HepG2 (cell line): ENCODE data around the gene CLIC5. TPM values are rescaled to one million over a fixed set of nuclear protein-coding genes. Genes with fewer than 3 reads are reported as not detected.

Experiments
- ATAC-seq: fragments of 200-7000 bp; cut with Tn5 transposase; 3 replicates; pipeline ENCODE4 v1.9.1; 2020; ENCODE audit warnings: mild to moderate bottlenecking, moderate library complexity
- BruUV-seq: library from RNA; stranded (reverse); fragments of 400-500 nt; replicated peaks from 2 replicates; lab custom pipeline; 2021; lab: Mats Ljungman, UMichigan
- CTCF ChIA-PET: fragments of 300-600 bp; formaldehyde crosslinking; extraction: SDS; loops from one replicate; lab custom pipeline; 2021; ENCODE audit warnings: low total read pairs, inconsistent platforms, low intra/inter-chr PET ratio; lab: Yijun Ruan, JAX
- POLR2A ChIA-PET: fragments of 350-600 bp; sonication (Branson Sonifier 250); formaldehyde crosslinking; loops from one replicate; lab custom pipeline; 2020; ENCODE audit warnings: antibody characterized with exemption, inconsistent platforms; lab: Yijun Ruan, JAX
- DNase-seq: peaks from one replicate; pipeline ENCODE4 v3.0.0-alpha.2; 2015; ENCODE audit warnings: low spot score
- FAIRE-seq: peaks from 3 replicates; lab custom pipeline; 2011; peaks lifted over from hg19 to GRCh38; lab: Jason Lieb, UNC
- H2AFZ ChIP-seq: one replicate; pipeline ENCODE4 v1.6.1; 2011; ENCODE audit warnings: low read length, inconsistent platforms
- H3K27ac ChIP-seq: fragments of 300-600 bp; 3 replicates; pipeline ENCODE4 v1.8.0; 2011; ENCODE audit warnings: mixed run types, mild to moderate bottlenecking, mixed read lengths, low read length, inconsistent platforms; ENCODE audit not compliant: insufficient read depth; ENCODE audit errors: extremely low read length
- H3K27me3 ChIP-seq, 2 experiments: fragments of 200-600 bp in 1 of 2; 2 replicates in 1 of 2; 3 replicates in 1 of 2; pipeline versions ENCODE4 v1.6.0 to v1.8.0; 2011; ENCODE audit warnings: low read length in 2 of 2, mild to moderate bottlenecking in 2 of 2, moderate library complexity in 2 of 2, inconsistent platforms in 1 of 2; ENCODE audit not compliant: insufficient read depth in 2 of 2, control insufficient read depth in 1 of 2
- H3K36me3 ChIP-seq, 2 experiments: fragments of 200-600 bp in 1 of 2; replicated peaks in 1 of 2; 2 replicates in 1 of 2; 3 replicates in 1 of 2; pipeline versions ENCODE4 v1.5.1 to v1.8.0; 2011; ENCODE audit warnings: low read length in 2 of 2, inconsistent platforms in 1 of 2; ENCODE audit not compliant: insufficient read depth in 2 of 2, control insufficient read depth in 1 of 2
- H3K4me1 ChIP-seq: 2 replicates; pipeline ENCODE4 v1.5.1; 2012; ENCODE audit warnings: low read length, inconsistent platforms; ENCODE audit not compliant: insufficient read depth
- H3K4me2 ChIP-seq: 2 replicates; pipeline ENCODE4 v1.6.0; 2011; ENCODE audit warnings: low read depth, low read length, inconsistent platforms
- H3K4me3 ChIP-seq, 3 experiments: fragments of 200-600 bp in 1 of 3; sonication (generic), shearing (Covaris generic) in 1 of 3; replicated peaks in 1 of 3; 2 replicates each; pipeline ENCODE4 v1.5.1; 2011 to 2016; ENCODE audit warnings: low read length in 3 of 3, inconsistent platforms in 2 of 3, low read depth in 2 of 3, mild to moderate bottlenecking in 2 of 3, control low read depth in 1 of 3, mixed read lengths in 1 of 3; ENCODE audit not compliant: insufficient read depth in 1 of 3
- H3K79me2 ChIP-seq: one replicate; pipeline ENCODE4 v1.6.1; 2011; ENCODE audit warnings: low read length, inconsistent platforms; ENCODE audit not compliant: insufficient read depth
- H3K9ac ChIP-seq: 2 replicates; pipeline ENCODE4 v1.6.0; 2011; ENCODE audit warnings: mild to moderate bottlenecking, low read depth, low read length, inconsistent platforms; ENCODE audit not compliant: insufficient read depth
- H3K9me3 ChIP-seq: 2 replicates; pipeline ENCODE4 v1.5.1; 2012; ENCODE audit warnings: mild to moderate bottlenecking, low read length
- H4K20me1 ChIP-seq: 2 replicates; pipeline ENCODE4 v1.6.0; 2011; ENCODE audit warnings: inconsistent platforms, mild to moderate bottlenecking, low read length, moderate library complexity; ENCODE audit not compliant: insufficient read depth
- ELF1 ChIP-seq: sonication (generic); formaldehyde crosslinking; IDR thresholded peaks from 2 replicates; pipeline ENCODE4 v1.4.0; 2020; ENCODE audit warnings: missing genetic modification reagents
- GABPA ChIP-seq, 2 experiments: IDR thresholded peaks; 2 replicates each; pipeline ENCODE4 v1.6.1; 2011 to 2016; ENCODE audit warnings: low read depth in 2 of 2, low read length in 1 of 2, missing biosample characterization in 1 of 2, missing genetic modification characterization in 1 of 2
- GFI1 ChIP-seq: sonication (generic); formaldehyde crosslinking; IDR thresholded peaks from 2 replicates; pipeline ENCODE4 v1.5.0; 2020; ENCODE audit warnings: missing genetic modification reagents, mild to moderate bottlenecking, borderline replicate concordance
- HNF4A ChIP-seq: sonication (generic); formaldehyde crosslinking; IDR thresholded peaks from 2 replicates; pipeline ENCODE4 v1.4.0; 2020; ENCODE audit warnings: missing genetic modification reagents
- REST ChIP-seq, 2 experiments: IDR thresholded peaks; 2 replicates each; pipeline ENCODE4 v1.6.1; 2011 to 2012; ENCODE audit warnings: low read length in 2 of 2, borderline replicate concordance in 1 of 2, low read depth in 1 of 2, mild to moderate bottlenecking in 1 of 2, moderate library complexity in 1 of 2
- SETDB1 ChIP-seq: sonication (generic); formaldehyde crosslinking; IDR thresholded peaks from 2 replicates; pipeline ENCODE4 v1.5.1; 2020; ENCODE audit warnings: missing genetic modification reagents, mild to moderate bottlenecking, borderline replicate concordance
- SIX4 ChIP-seq: sonication (generic); formaldehyde crosslinking; IDR thresholded peaks from 2 replicates; pipeline ENCODE4 v1.4.0; 2020; ENCODE audit warnings: missing genetic modification reagents
- SMAD9 ChIP-seq: sonication (generic); formaldehyde crosslinking; IDR thresholded peaks from 2 replicates; pipeline ENCODE4 v1.5.1; 2020; ENCODE audit warnings: mild to moderate bottlenecking, missing genetic modification reagents
- ZNF235 ChIP-seq: sonication (generic); formaldehyde crosslinking; IDR thresholded peaks from 2 replicates; pipeline ENCODE4 v1.8.1; 2023; ENCODE audit warnings: mild to moderate bottlenecking, missing genetic modification reagents, borderline replicate concordance
- WGBS: methylation state at CpG from one replicate; pipeline ENCODE4 v1.1.6; 2017; ENCODE audit warnings: low lambda C conversion rate; 5-methylcytosine and 5-hydroxymethylcytosine counted together
- in situ Hi-C: cut with HindIII; loops from 2 replicates; pipeline ENCODE4 v1.10.0; 2017; ENCODE audit warnings: low pct_unique_long_range_greater_than_20kb; ENCODE audit not compliant: extremely low pct_ligation_motif_present
- intact Hi-C: fragments of 100-400 bp; cut with micrococcal nuclease; formaldehyde crosslinking; loops from one replicate; pipeline ENCODE4 v1.10.0; 2022; ENCODE audit not compliant: unreplicated experiment
- polyA plus RNA-seq, 8 experiments: library from polyadenylated mRNA; depleted of rRNA in 3 of 8; stranded (reverse) in 7 of 8; unstranded in 1 of 8; fragments of >200 nt; fragmentation: Illumina TruSeq in 4 of 8; extraction: Trizol in 4 of 8; gene quantifications; 2 replicates each; pipeline versions ENCODE4 v1.2.1 to v1.2.3, GENCODE V29; 2011 to 2016; ENCODE audit warnings: low read depth in 4 of 8, missing spikeins in 1 of 8, mixed read lengths in 1 of 8; ENCODE audit not compliant: insufficient read depth in 1 of 8
- total RNA-seq, 5 experiments: library from RNA; depleted of rRNA; stranded (reverse); fragments of >200 nt; fragmentation: Illumina TruSeq; extraction: Trizol; gene quantifications; 2 replicates each; pipeline ENCODE4 v1.2.3, GENCODE V29; 2016; ENCODE audit warnings: low read depth in 1 of 5

The CLIC5 gene
- total and polyA plus RNA-seq, 2 of the 13 experiments (the other 11 are each of a cell fraction or from before 2014, with no cell fraction given): not detected

GRCh38 chr6:46012834-46013233 is 2.8 kb downstream of the CLIC5 start:
- H3K27me3 ChIP-seq: peaks cover 0 to 48% of the 10 kb centered on the region in 2 experiments; a peak in 4 of 5 replicates
- ChIA-PET POLR2A (no interaction called here), CTCF (no interaction called here)
- no peak overlapping the region for H3K4me3 ChIP-seq
- peaks cover 18% of the 10 kb centered on the region for H3K4me1 ChIP-seq
- no peak overlapping the region for H3K27ac ChIP-seq
- H2AFZ ChIP-seq: no peak overlapping the region
- TF ChIP-seq SMAD9 (no peak), HNF4A (CRISPR knock-in tag) (no peak), GABPA (IDR thresholded peaks at IDR 0.05; ENCODE audit: low read depth, low read length) (no peak), GABPA (CRISPR knock-in tag; IDR thresholded peaks at IDR 0.05; ENCODE audit: low read depth) (no peak)
- WGBS: 0% methylated on average over 1 of the region's 1 CpG
- no peaks in the 10 kb centered on the region for H3K79me2 ChIP-seq
- H4K20me1 ChIP-seq: no peaks in the 10 kb centered on the region
- no peak for ATAC-seq
- DNase-seq: no peak
- FAIRE-seq: no peak
- no TSS peak for BruUV-seq
- in situ Hi-C loops (no loop called here), intact Hi-C loops (no loop called here)
- 0 out of 2 replicates have a peak, but pooled peaks cover 4% of the 10 kb centered on the region for H3K9me3 ChIP-seq
- no peaks in the 10 kb centered on the region for H3K36me3 ChIP-seq
- H3K4me2 ChIP-seq: no peak overlapping the region
- H3K9ac ChIP-seq: no peak overlapping the region

GRCh38 chr6:46011188-46012085 is 4.2 kb downstream of the CLIC5 start:
- H3K27me3 ChIP-seq: peaks cover 0 to 38% of the 10 kb centered on the region in 2 experiments; a peak in 4 of 5 replicates
- 4% methylated on average over 7 of the region's 8 CpGs for WGBS
- no peaks in the 10 kb centered on the region for H3K79me2 ChIP-seq
- no peak overlapping the region for H3K27ac ChIP-seq
- in situ Hi-C loops: no loop called here
- H3K9ac ChIP-seq: no peak overlapping the region
- no peaks in the 10 kb centered on the region for H3K9me3 ChIP-seq
- ATAC-seq (peak; percentile 23; the same call in 2 of the 3 replicates), FAIRE-seq (no peak)
- no peaks in the 10 kb centered on the region for H3K36me3 ChIP-seq
- POLR2A ChIA-PET: no interaction called here
- CTCF ChIA-PET: no interaction called here
- TF ChIP-seq GFI1 (CRISPR knock-in tag) (no peak), SIX4 (CRISPR knock-in tag) (no peak), ZNF235 (CRISPR knock-in tag) (no peak), REST (IDR thresholded peaks at IDR 0.05; ENCODE audit: borderline replicate concordance in 1 of 2, low read depth in 1 of 2, low read length in 2 of 2) (no peak), SETDB1 (CRISPR knock-in tag) (no peak), ELF1 (CRISPR knock-in tag) (no peak)
- TF ChIP-seq, all 625 proteins: peak for 0
- Histone ChIP-seq H3K4me3 (no peak overlapping the region), H2AFZ (no peak overlapping the region), H3K4me2 (no peak overlapping the region), H4K20me1 (no peaks in the 10 kb centered on the region), H3K4me1 (peaks cover 18% of the 10 kb centered on the region)
- no TSS peak for BruUV-seq
- DNase-seq: peak; percentile 34
- intact Hi-C loops: no loop called here
